Glutamatergic neuron (in vitro differentiated cells): ENCODE measurements around the gene MROH7. TPM values are rescaled to one million over a fixed set of nuclear protein-coding genes. Genes with fewer than 3 reads are reported as not detected.

Experiments
- DNase-seq: peaks from one replicate; pipeline ENCODE4 v3.0.0; 2022
- H3K27ac Mint-ChIP-seq: one replicate; pipeline ENCODE4 v1.8.0; 2020; ENCODE audit warnings: mild to moderate bottlenecking, mixed read lengths, inconsistent platforms; ENCODE audit not compliant: unreplicated experiment
- H3K27me3 Mint-ChIP-seq: one replicate; pipeline ENCODE4 v1.8.0; 2020; ENCODE audit warnings: mild to moderate bottlenecking, moderate library complexity, mixed read lengths, inconsistent platforms; ENCODE audit not compliant: unreplicated experiment
- H3K36me3 Mint-ChIP-seq: one replicate; pipeline ENCODE4 v1.8.0; 2020; ENCODE audit warnings: mild to moderate bottlenecking, mixed read lengths, inconsistent platforms; ENCODE audit not compliant: unreplicated experiment
- H3K4me1 Mint-ChIP-seq: one replicate; pipeline ENCODE4 v1.8.0; 2020; ENCODE audit warnings: mild to moderate bottlenecking, low read depth, mixed read lengths, inconsistent platforms; ENCODE audit not compliant: unreplicated experiment
- H3K4me3 Mint-ChIP-seq: one replicate; pipeline ENCODE4 v1.8.0; 2020; ENCODE audit warnings: mild to moderate bottlenecking, mixed read lengths, inconsistent platforms; ENCODE audit not compliant: unreplicated experiment
- H3K9me3 Mint-ChIP-seq: one replicate; pipeline ENCODE4 v1.8.0; 2020; ENCODE audit warnings: mild to moderate bottlenecking, moderate library complexity, mixed read lengths, inconsistent platforms; ENCODE audit not compliant: unreplicated experiment
- total RNA-seq: library from RNA; stranded (reverse); fragmentation: NEBNext Ultra II Directional; extraction: Animal tissue kit (Norgen Biotek cat#: 25700); gene quantifications from one replicate; pipeline ENCODE4 v1.2.1, GENCODE V29; 2021; ENCODE audit not compliant: unreplicated experiment
- TF ChIP-seq, protein P1 (sequence below): fragments of 200-600 bp; sonication (generic); IDR thresholded peaks from one replicate; pipeline ENCODE4 v1.5.0; 2021; ENCODE audit not compliant: partially characterized antibody, unreplicated experiment

Gene MROH7
- total RNA-seq, 1 donor from 2014 or later: not detected

DNA sequence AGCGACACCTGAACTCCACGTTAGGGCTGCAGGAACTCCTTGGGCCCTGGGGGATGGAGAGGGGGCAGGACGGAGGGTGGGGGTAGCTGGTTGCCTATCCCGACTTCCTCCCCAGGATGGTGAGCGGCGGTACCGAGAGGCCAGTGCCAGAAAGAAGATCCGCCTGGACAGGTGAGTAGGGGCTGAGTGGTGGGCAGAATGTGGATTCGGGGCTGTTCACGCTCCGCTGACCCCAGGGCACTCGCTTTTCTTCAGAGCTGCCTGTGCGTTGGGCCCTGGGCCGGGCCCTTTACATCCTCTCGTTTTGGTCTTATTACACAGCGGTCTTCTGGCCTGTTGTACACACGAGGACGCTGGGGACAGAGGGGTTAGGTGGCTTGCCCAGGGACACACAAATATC is 39.0 kb upstream of the MROH7 start:
- Mint-ChIP-seq H3K27ac (no peak overlapping the region), H3K9me3 (peaks cover 6% of the 10 kb centered on the region), H3K36me3 (no peaks in the 10 kb centered on the region), H3K27me3 (peaks cover 13% of the 10 kb centered on the region), H3K4me1 (peaks cover 10% of the 10 kb centered on the region), H3K4me3 (no peak overlapping the region)
- no peak for DNase-seq
- TF ChIP-seq, protein P1, sequence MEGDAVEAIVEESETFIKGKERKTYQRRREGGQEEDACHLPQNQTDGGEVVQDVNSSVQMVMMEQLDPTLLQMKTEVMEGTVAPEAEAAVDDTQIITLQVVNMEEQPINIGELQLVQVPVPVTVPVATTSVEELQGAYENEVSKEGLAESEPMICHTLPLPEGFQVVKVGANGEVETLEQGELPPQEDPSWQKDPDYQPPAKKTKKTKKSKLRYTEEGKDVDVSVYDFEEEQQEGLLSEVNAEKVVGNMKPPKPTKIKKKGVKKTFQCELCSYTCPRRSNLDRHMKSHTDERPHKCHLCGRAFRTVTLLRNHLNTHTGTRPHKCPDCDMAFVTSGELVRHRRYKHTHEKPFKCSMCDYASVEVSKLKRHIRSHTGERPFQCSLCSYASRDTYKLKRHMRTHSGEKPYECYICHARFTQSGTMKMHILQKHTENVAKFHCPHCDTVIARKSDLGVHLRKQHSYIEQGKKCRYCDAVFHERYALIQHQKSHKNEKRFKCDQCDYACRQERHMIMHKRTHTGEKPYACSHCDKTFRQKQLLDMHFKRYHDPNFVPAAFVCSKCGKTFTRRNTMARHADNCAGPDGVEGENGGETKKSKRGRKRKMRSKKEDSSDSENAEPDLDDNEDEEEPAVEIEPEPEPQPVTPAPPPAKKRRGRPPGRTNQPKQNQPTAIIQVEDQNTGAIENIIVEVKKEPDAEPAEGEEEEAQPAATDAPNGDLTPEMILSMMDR: no peak

DNA sequence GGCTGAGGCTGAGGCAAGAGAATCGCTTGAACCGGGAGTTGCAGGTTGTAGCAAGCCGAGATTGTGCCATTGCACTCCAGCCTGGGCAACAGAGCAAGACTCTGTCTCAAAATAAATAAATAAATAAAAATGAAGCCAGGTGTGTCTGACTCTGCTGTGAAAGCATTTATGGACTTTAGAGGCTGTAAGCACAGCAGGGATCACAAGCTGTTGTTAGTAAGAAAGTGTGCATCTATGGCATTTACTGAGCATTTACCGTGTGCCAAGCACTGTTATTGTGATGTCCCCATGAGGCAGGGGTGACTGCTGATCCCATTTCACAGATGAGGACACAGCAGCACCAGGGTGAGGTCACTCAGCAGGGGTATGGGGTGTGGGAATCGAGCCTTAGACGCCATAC is 38.3 kb upstream of the MROH7 start:
- Mint-ChIP-seq H3K9me3 (peaks cover 6% of the 10 kb centered on the region), H3K27me3 (peaks cover 13% of the 10 kb centered on the region), H3K27ac (no peak overlapping the region), H3K36me3 (no peaks in the 10 kb centered on the region), H3K4me1 (peaks cover 10% of the 10 kb centered on the region), H3K4me3 (no peak overlapping the region)
- DNase-seq: no peak
- TF ChIP-seq, protein P1: no peak

DNA sequence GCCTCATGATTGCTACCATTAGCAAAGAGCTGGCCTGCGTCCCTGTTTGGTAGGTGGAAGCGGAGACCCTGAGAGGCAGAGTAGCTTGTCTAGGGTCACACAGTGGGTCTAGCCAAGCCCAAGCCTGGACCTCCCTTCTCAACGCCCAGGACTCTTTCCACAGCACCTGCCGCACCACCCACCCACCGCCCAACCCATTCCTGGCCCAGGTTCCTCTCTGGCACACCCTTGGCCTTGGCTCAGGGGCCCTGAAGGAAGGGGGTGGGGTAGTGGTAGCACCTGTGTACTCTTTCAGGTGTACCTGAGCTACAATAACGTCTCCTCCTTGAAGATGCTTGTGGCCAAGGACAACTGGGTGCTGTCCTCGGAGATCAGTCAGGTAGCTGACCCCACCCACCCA is 37.5 kb upstream of the MROH7 start:
- TF ChIP-seq, protein P1: no peak
- H3K4me3 Mint-ChIP-seq: no peak overlapping the region
- H3K27me3 Mint-ChIP-seq: peaks cover 15% of the 10 kb centered on the region
- peaks cover 9% of the 10 kb centered on the region for H3K9me3 Mint-ChIP-seq
- no peaks in the 10 kb centered on the region for H3K36me3 Mint-ChIP-seq
- H3K27ac Mint-ChIP-seq: no peak overlapping the region
- peaks cover 11% of the 10 kb centered on the region for H3K4me1 Mint-ChIP-seq
- no peak for DNase-seq

GRCh38 chr1:54604572-54605370 is 36.8 kb upstream of the MROH7 start:
- H3K4me3 Mint-ChIP-seq: no peak overlapping the region
- no peak for DNase-seq
- H3K9me3 Mint-ChIP-seq: peaks cover 11% of the 10 kb centered on the region
- no peaks in the 10 kb centered on the region for H3K36me3 Mint-ChIP-seq
- TF ChIP-seq, protein P1: no peak
- peaks cover 15% of the 10 kb centered on the region for H3K27me3 Mint-ChIP-seq
- peaks cover 14% of the 10 kb centered on the region for H3K4me1 Mint-ChIP-seq
- no peak overlapping the region for H3K27ac Mint-ChIP-seq
